Ramos (cell line): ENCODE measurements around the gene HSD17B7.

Experiments used
- in situ Hi-C: fragments of 300-500 bp; cut with MboI; formaldehyde crosslinking; loops from one replicate; pipeline ENCODE4 v1.14.3; 2022; ENCODE audit warnings: low sequenced_read_pairs; ENCODE audit not compliant: unreplicated experiment

The HSD17B7 gene

DNA sequence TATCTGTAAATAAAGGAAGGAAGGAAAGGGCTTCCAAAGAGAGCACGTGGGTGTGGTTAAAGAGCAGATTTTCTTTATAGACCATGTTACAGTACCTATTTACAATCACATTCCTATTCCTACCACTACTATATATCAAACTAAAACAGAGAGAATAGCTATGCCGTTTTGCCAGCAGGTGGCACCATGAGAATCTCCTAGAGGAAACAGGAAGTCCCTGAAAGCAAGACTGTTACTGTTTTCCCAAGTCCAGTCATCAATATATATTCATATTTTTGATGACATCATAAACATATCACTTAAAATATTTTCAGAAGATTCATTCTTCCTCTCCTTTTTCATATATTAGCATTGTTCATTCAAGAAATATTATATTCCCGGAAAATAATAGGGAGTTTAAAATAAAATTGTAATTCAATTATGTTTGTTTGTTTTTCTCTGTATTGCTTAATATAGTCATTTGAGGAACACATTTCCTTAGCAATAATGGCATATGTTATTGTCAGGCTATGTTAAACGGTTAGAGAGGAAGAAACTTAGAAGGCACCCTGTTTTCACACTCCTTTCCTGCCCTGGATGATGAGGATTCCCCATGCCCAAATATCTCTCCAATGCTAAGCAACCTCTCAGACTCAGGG is 63.9 kb downstream of the HSD17B7 start:
- in situ Hi-C loops: loop anchor here (25.0 kb wide), 2 partner anchors 333 to 458 kb away; partner anchors contain the start of gene NUF2

- in situ Hi-C loops: loop anchor here (25.0 kb wide), 2 partner anchors 332 to 457 kb away; partner anchors contain the start of gene NUF2
These were observed 65.1 kb downstream of the HSD17B7 start for GRCh38 chr1:162855461-162856150.

DNA sequence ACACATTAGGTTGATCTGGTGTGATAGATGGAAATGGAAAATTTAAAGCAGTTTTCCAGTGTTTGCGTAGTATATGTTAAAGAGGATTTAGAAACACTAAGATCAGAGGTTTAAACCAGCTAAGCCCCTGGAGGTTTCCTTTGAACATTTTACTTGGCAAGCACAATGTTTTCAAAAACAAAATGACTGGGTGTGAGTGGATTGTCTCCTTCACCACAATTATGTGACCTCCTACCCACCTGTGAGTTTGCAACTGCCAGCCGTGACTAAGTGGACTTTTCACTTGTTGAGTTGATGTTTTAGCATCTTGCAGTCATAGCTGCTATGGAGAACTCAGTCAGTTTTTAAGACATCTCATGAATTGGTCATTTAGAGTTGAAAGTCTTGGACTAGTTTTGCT is 65.8 kb downstream of the HSD17B7 start:
- in situ Hi-C loops: loop anchor here (25.0 kb wide), 2 partner anchors 331 to 456 kb away; partner anchors contain the start of gene NUF2

- in situ Hi-C loops: loop anchor here (25.0 kb wide), 2 partner anchors 329 to 454 kb away; partner anchors contain the start of gene NUF2
These were observed 67.3 kb downstream of the HSD17B7 start for GRCh38 chr1:162857850-162858249.

GRCh38 chr1:162859191-162859590 is 68.7 kb downstream of the HSD17B7 start:
- in situ Hi-C loops: loop anchor here (25.0 kb wide), 2 partner anchors 328 to 453 kb away; partner anchors contain the start of gene NUF2

GRCh38 chr1:162861101-162861500 is 70.6 kb downstream of the HSD17B7 start, which contains the start of gene CCDC190:
Gene CCDC190, minus strand, starts transcription at chr1:162861175. Its CDS starts 1,529 bp downstream, at chr1:162859646.
- in situ Hi-C loops: loop anchor here (25.0 kb wide), 2 partner anchors 326 to 451 kb away; partner anchors contain the start of gene NUF2

DNA sequence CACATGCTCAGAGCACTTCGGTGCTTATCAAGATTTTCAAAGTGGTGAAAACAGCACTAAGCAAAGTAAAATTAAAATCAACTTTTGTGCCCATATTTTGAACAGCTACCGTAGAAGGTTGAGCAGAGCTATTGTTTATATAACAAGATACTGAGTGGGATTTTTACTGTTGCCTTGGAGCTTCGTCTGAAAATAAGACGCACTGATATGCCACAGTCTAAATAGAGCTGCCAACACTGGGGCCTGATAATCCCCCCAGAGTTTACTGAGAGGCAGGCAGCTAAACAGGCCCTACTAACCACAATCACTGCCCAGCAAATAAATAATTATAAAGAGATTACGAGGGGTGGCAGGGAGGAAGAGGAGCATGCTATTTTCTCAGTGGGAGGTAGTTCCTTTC is 71.1 kb downstream of the HSD17B7 start:
- in situ Hi-C loops: loop anchor here (25.0 kb wide), 2 partner anchors 326 to 451 kb away; partner anchors contain the start of gene NUF2
